Measurements from ENCODE around the gene BUB1B. TPM values are rescaled to one million over a fixed set of nuclear protein-coding genes. Genes with fewer than 3 reads are reported as not detected.

The BUB1B gene
- 26.5 to 37.3 TPM (median 28.9 TPM) in 5 replicates for total RNA-seq (2022; extraction: Qiagen RNA extraction; ENCODE audit: low read depth)

GRCh38 chr15:40160689-40161688 lies at the start of gene BUB1B:
TSS of gene BUB1B (plus strand) at chr15:40161069. CDS start at chr15:40161221, 152 bp downstream.

GRCh38 chr15:40238532-40239403 lies 77.9 kb downstream of the BUB1B start, which contains the start of gene PAK6:
TSS of gene PAK6 (plus strand) at chr15:40239063. CDS start at chr15:40264786, 25,723 bp downstream.

Other genes with a start within 250 kb of the BUB1B start
- 9.4 to 14.1 TPM (median 11.8 TPM) in 5 replicates for gene GPR176, start 240.8 kb upstream of the BUB1B start, total RNA-seq (2022; extraction: Qiagen RNA extraction; ENCODE audit: low read depth)
- 15.7 to 24.6 TPM (median 17.6 TPM) in 5 replicates for gene EIF2AK4, start 227.0 kb upstream of the BUB1B start, total RNA-seq (2022; extraction: Qiagen RNA extraction; ENCODE audit: low read depth)
- 252 to 284 TPM (median 254 TPM) in 5 replicates for gene SRP14, start 121.9 kb upstream of the BUB1B start, total RNA-seq (2022; extraction: Qiagen RNA extraction; ENCODE audit: low read depth)
- gene BMF, start 52.2 kb upstream of the BUB1B start, total RNA-seq (2022; extraction: Qiagen RNA extraction; ENCODE audit: low read depth): 0.87 to 1.6 TPM (median 1.1 TPM) in 5 replicates
- gene PAK6, start 78.0 kb downstream of the BUB1B start, total RNA-seq (2022; extraction: Qiagen RNA extraction; ENCODE audit: low read depth): 0.09 to 0.38 TPM (median 0.29 TPM) in 5 replicates
- 0.21 to 0.67 TPM (median 0.35 TPM) in 4 of 5 replicates, not detected in the other for gene ANKRD63, start 122.0 kb downstream of the BUB1B start, total RNA-seq (2022; extraction: Qiagen RNA extraction; ENCODE audit: low read depth)
- gene PLCB2, start 146.9 kb downstream of the BUB1B start, total RNA-seq (2022; extraction: Qiagen RNA extraction; ENCODE audit: low read depth): 0.55 to 1.2 TPM (median 1.1 TPM) in 5 replicates
- 4.1 to 8.1 TPM (median 5.3 TPM) in 5 replicates for gene INAFM2, start 162.6 kb downstream of the BUB1B start, total RNA-seq (2022; extraction: Qiagen RNA extraction; ENCODE audit: low read depth)
- gene CCDC9B, start 179.9 kb downstream of the BUB1B start, total RNA-seq (2022; extraction: Qiagen RNA extraction; ENCODE audit: low read depth): 17.9 to 24.7 TPM (median 19.2 TPM) in 5 replicates
- not detected in 5 replicates for gene PHGR1, start 190.0 kb downstream of the BUB1B start, total RNA-seq (2022; extraction: Qiagen RNA extraction; ENCODE audit: low read depth)
- gene DISP2, start 197.2 kb downstream of the BUB1B start, total RNA-seq (2022; extraction: Qiagen RNA extraction; ENCODE audit: low read depth): 0.25 to 3.3 TPM (median 1.6 TPM) in 5 replicates
- 43.5 to 65.7 TPM (median 44.9 TPM) in 5 replicates for gene KNSTRN, start 221.7 kb downstream of the BUB1B start, total RNA-seq (2022; extraction: Qiagen RNA extraction; ENCODE audit: low read depth)
- 8.7 to 13.0 TPM (median 11.9 TPM) in 5 replicates for gene IVD, start 244.7 kb downstream of the BUB1B start, total RNA-seq (2022; extraction: Qiagen RNA extraction; ENCODE audit: low read depth)